Cerebellar nuclear complex (tissue), 1 donor: ENCODE measurements around the gene ACSM2B.
"Not testable (repeated sequence)": the region's sequence is repeated elsewhere in the genome, so short reads cannot be mapped to it uniquely, and the experiment has no call there.

Experiments used
- DNase-seq, 2 experiments: peaks; one replicate each; lab custom pipeline; 2025; lab: John Stamatoyannopoulos, UW

The ACSM2B gene

GRCh38 chr16:20576145-20576544, at the start of gene ACSM2B:
ACSM2B (minus strand) TSS chr16:20576367; CDS start chr16:20564845, 11,522 bp downstream.
- DNase-seq: not testable (repeated sequence)

GRCh38 chr16:20624882-20625807, 49.0 kb upstream of the ACSM2B start:
- no peak for DNase-seq

- DNase-seq: no peak
Measured at GRCh38 chr16:20624205-20624604, 48.0 kb upstream of the ACSM2B start.

GRCh38 chr16:20622498-20622870, 46.3 kb upstream of the ACSM2B start:
- no peak for DNase-seq

GRCh38 chr16:20621406-20621805, 45.2 kb upstream of the ACSM2B start:
- no peak for DNase-seq

- DNase-seq: no peak
Measured at GRCh38 chr16:20620770-20621169, 44.6 kb upstream of the ACSM2B start.

GRCh38 chr16:20620003-20620402, 43.8 kb upstream of the ACSM2B start:
- no peak for DNase-seq

- no peak for DNase-seq
Measured at GRCh38 chr16:20617271-20617670, 41.1 kb upstream of the ACSM2B start.

- no peak for DNase-seq
Measured at GRCh38 chr16:20614186-20615141, 38.3 kb upstream of the ACSM2B start.

GRCh38 chr16:20613481-20614185, 37.5 kb upstream of the ACSM2B start:
- DNase-seq: no peak

GRCh38 chr16:20612551-20613480, 36.6 kb upstream of the ACSM2B start:
- peak in 1 of 2 experiments; percentile 6 for DNase-seq

- peak; percentile 24 to 72 for DNase-seq
Measured at GRCh38 chr16:20611975-20612481, 35.9 kb upstream of the ACSM2B start.

GRCh38 chr16:20611350-20611902, 35.3 kb upstream of the ACSM2B start:
- DNase-seq: peak; percentile 84 to 93

- DNase-seq: no peak
Measured at GRCh38 chr16:20610892-20611349, 34.8 kb upstream of the ACSM2B start.

GRCh38 chr16:20610211-20610891, 34.2 kb upstream of the ACSM2B start:
- peak in 1 of 2 experiments; percentile 23 for DNase-seq

GRCh38 chr16:20602205-20602604, 26.0 kb upstream of the ACSM2B start:
- DNase-seq: not testable (repeated sequence)

GRCh38 chr16:20599475-20599874, 23.3 kb upstream of the ACSM2B start:
- not testable (repeated sequence) for DNase-seq

GRCh38 chr16:20598832-20599469, 22.8 kb upstream of the ACSM2B start:
- DNase-seq: no peak

- DNase-seq: not testable (repeated sequence)
Measured at GRCh38 chr16:20595694-20596093, 19.5 kb upstream of the ACSM2B start.
